ENCODE results near the gene TREML4.

TREML4 gene

DNA sequence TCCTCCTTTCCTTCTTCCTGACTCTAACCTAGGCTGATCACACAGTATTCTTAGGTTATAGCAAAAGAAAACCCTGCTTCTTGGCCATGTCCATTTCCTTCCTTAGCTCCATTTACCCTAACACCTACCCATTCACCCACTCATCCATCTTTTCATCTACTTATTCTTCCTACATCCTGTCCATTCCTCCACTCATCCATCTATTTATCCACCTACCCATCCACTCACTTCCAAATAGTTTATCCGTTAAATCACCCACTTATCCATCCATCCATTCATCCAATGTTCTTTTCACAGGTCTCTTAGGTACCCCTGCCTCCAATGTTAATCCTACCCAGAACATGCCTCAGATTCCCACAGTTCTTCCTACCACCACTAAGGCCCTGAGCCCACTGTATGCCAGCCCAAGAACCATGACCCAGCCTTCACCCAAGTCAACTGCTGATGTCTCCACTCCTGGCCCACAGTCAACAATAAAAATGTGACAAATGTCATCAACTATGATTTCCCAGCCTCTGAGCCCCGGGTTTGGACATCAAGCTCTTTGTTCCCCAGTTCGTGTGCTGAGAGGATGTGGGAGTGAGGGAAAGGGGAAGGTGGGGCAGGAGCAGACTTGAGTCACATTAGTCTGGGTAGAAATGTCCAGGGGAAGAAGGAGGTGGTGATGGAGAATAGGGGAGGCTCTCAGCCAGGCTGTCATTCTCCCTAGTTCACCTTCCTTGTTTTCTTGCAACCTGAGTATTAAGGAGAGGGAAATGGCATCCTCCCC is 24.4 kb downstream of the TREML4 start:
- no peak for DNase-seq (ENCODE audit: low read depth, low spot score)

DNA sequence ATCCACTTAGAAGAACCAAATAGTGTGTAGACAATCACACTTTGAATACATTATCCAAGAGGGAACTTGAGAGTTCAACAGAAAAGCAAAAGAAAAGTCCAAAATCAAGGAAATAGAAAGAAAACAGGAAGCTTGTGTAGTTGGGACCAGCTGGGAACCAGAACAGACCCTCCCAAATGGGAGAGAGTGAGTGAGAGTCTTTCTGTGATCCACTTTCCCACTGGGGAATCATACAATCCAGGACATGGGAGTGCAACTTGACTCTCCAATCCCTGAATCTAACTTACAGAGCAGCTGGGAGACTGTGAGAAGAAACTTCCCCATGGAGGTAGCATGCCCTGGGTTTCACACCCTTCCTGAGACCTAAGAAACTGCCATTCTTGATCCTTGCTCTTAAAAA is 27.0 kb downstream of the TREML4 start:
- no peak for DNase-seq (ENCODE audit: low read depth, low spot score)

DNA sequence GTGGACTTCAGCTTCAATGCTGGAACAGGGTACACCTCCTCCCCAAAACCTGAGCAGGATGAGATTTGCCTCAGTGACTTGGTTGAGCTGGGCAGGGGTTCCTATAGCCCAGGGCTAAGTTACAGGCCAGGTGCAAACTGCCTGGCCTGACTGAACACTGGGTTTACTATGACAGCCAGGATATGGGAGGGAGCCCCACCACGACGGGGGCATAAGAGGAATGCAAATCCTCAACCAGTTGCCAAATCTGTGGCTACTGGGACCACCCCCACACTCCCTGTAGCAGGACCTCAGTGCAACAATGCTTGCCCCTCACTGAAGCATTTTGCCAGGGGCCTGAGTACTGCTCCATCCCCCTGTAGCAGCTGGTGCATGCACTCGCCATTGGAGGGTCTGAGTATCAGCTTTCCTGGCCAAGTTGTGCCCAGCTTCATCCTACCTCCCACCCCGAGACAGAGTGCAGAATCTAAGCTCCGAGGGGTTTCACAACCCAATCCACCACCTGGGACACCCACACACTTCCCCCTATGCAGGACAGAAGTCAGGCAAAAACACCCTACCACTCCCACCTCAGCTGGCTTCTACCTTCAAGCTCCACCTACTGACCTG is 27.6 kb downstream of the TREML4 start:
- no peak for DNase-seq (ENCODE audit: low read depth, low spot score)

DNA sequence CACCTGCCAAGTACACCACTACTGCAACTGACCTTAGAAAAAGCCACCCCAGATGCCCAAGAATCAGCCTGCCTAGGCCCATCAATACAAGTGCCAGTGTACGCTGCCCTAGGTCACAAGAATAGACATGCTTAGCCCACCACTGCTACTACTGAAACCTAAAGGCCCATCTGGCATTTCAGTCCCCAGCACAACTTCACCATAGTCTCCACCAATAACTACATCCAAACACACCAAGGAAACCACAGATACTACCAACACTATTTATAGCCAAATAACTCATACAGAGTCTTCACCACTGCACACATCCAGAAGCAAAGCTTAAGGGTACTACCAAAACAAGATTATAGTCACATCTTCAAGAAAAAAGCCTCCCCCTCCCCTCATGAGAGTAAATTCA is 28.2 kb downstream of the TREML4 start:
- DNase-seq (ENCODE audit: low read depth, low spot score) = no peak

DNA sequence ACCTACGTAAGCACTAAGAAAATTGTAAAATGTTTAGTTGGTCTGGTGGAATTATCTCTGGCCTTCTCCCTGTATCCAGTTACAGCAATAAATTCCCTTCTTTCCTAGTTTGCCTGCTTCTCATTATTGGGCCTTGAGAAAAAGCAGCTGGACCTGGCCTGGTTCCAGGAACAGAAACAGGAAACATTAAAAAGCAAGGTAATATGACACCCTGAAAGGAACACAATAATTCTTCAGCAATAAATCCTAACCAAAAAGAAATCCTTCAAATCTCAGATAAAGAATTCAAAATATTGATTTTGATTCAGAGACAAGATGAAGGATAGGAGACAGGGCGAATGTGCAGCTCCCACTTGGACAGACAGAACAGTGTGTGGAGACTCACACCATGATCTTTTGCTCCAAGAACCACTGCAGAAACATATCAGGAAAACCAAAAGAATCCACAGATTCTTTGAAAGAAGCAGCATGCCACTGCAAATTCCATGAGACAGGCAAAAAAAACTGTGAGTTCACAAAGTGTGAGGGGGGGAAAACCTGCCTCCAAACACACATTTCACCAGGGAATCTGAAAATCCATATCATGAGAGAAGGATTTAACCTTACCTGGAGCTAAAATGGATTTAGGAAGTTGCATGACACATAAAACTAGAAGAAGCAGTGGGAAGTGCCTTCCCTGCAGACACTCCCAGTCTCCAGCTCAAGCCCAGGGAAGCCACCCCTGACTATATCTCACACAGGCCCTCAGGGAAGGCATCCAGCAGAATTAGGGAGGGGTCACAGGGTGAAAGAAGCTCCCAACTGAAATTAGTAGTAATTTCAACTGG is 29.4 kb downstream of the TREML4 start:
- DNase-seq (ENCODE audit: low read depth, low spot score) = no peak

GRCh38 chr6:41258196-41258493 is 30.0 kb downstream of the TREML4 start:
- DNase-seq (ENCODE audit: low read depth, low spot score) = no peak

DNA sequence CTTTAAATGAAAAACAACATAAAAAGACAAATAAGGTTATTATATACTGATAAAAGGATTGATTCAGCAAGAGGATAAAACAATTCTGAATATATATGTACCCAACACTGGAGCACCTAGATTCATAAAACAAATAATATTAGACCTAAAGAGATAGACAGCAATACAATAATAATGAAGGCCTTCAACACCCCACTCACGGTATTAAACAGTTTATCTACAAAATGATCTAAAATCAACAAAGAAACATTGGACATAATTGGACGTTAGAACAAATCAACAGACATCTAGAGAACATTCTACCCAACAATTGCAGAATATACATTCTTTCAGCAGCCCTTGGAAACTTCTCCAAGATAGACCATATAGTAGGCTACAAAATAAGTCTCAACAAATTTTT is 34.3 kb downstream of the TREML4 start:
- no peak for DNase-seq (ENCODE audit: low read depth, low spot score)

- no peak for DNase-seq (ENCODE audit: low read depth, low spot score)
Observed at GRCh38 chr6:41263267-41263666, 35.1 kb downstream of the TREML4 start.

DNA sequence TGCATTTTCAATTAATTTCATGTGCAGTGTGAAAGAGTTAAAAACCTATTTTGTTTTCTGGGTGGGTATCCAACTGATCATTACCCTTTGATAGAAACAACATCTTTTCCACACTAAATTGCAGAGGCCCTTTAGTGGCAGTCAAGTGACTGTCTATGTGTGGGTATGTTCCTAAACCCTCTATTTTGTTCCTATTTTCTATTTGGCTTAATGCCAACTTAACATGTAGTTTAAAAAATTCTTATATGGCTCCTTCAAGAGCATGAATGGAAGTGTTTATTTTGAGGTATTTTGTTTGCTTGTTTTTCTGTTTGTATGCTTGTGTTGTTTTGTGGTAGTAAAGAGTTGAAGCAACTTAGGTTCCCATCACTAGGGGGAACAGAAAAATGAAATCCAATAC is 38.4 kb downstream of the TREML4 start:
- DNase-seq (ENCODE audit: low read depth, low spot score) = no peak

DNA sequence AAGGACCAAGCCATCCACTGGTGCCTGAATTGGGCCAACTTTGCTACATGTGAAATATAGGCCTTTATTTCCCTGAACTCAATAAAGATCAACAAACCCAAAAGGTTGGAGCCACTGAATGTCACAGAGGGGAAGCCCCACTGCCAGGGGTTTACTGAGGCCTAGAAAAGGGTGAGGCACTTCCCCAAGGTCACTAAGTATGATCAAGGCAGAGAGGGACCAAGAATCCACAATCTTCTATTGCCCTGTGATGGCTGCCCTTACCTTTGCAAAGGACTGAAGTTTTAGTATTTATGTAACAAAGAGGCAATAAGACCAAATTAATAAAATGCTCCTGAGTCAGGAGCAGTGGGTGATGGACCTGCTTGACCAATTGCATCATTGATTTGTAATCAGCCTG is 40.3 kb downstream of the TREML4 start:
- DNase-seq (ENCODE audit: low read depth, low spot score) = no peak

GRCh38 chr6:41269166-41269565 is 41.0 kb downstream of the TREML4 start:
- no peak for DNase-seq (ENCODE audit: low read depth, low spot score)

DNA sequence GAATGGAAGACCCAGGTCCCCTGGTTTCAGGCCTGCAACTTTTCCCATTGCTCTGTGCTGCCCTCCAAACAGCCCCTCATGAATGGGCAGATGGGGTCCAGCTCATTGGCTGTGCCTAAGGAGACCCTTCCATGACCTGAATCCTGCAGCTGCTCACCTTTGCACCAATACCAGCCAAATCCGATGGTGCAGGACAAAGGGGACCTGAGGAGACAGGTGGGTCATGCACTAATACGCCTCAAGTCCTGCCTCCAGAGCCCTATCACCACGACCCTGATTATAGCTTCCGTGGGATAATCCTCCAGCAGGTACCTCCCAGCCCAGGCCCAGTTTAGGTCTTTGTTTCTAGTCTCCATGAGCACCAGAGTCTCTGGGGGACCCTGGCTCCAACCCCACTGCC is 41.6 kb downstream of the TREML4 start:
- no peak for DNase-seq (ENCODE audit: low read depth, low spot score)

GRCh38 chr6:41271901-41272395 is 43.8 kb downstream of the TREML4 start:
- no peak for DNase-seq (ENCODE audit: low read depth, low spot score)

GRCh38 chr6:41272591-41273240 is 44.6 kb downstream of the TREML4 start:
- DNase-seq (ENCODE audit: low read depth, low spot score) = no peak

GRCh38 chr6:41273714-41274113 is 45.6 kb downstream of the TREML4 start:
- DNase-seq (ENCODE audit: low read depth, low spot score) = peak; percentile 32

- DNase-seq (ENCODE audit: low read depth, low spot score) = no peak
Observed at GRCh38 chr6:41274256-41274655, 46.1 kb downstream of the TREML4 start.

GRCh38 chr6:41275489-41275888 is 47.3 kb downstream of the TREML4 start:
- no peak for DNase-seq (ENCODE audit: low read depth, low spot score)

DNA sequence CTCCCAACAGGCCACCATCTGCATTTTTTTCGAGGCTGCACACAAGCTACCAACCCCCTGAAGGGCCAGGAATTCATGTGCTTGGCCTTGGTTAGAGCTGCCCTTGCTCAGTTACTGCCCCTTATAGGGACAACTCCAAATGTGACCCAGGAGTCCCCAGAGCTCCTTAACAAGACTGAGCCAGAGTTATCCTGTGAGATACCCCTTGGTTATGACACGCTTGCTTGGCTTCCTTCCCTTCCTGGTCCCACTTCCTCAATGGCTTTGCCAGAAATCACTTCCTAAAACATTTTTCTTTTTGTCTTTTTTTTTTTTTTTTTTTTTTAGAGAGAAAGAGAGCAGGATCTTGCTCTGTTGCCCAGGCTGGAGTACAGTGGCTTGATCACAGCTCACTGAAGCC is 49.5 kb downstream of the TREML4 start:
- DNase-seq (ENCODE audit: low read depth, low spot score) = no peak

GRCh38 chr6:41278699-41279405 is 50.7 kb downstream of the TREML4 start:
- DNase-seq (ENCODE audit: low read depth, low spot score) = peak; percentile 93

DNA sequence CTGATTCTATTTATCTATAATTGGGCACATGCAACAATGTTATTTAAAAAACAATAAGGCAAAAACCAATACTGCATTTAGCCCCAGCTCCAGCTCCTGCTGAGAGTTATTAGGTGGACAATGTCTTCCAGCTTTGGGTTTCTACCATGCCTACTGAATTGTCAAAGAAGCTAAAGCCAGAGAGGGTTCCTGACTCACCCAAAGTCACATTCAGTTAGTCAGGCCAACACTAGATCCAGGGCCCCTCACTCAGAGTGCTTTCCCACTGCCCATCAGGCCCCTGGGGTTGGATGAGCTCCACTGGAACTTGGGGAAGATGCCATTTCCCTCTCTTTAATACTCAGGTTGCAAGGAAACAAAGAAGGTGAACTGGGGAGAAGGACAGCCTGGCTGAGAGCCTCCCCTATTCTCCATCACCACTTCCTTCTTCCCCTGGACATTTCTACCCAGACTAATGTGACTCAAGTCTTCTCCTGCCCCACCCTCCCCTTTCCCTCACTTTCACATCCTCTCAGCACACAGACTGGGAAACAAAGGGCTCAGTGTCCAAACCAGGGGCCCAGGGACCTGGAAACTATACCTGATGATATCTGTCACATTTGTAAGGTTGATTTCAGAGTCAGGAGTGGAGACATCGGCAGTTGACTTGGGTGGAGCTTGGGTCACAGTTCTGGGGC is 52.4 kb downstream of the TREML4 start:
- no peak for DNase-seq (ENCODE audit: low read depth, low spot score)

DNA sequence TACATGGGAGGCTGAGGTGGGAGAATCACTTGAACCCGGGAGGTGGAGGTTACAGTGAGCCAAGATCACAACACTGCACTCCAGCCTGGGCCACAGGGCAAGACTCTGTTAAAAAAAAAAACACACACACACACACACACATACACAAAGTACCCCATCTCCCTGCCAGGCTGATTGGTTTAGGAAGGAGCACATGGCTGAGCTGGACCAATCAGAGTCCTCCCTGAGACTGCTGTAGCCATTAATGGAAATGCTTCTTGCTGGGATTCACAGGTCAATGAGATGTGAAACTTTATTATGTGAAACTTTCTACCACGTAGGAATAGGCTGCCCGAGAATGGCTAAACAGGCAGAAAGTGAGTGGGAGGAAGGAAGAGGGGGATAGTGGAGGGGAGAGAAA is 55.5 kb downstream of the TREML4 start:
- no peak for DNase-seq (ENCODE audit: low read depth, low spot score)

Measured in ELF-1 (cell line).